Measurements from ENCODE around the gene SSNA1.

SSNA1 gene

GRCh38 chr9:137172901-137173795, 15.3 kb upstream of the SSNA1 start:
- TF ChIP-seq ZFX (IDR thresholded peaks at IDR 0.05; ENCODE audit: borderline replicate concordance), result no peak
- no peak for TF ChIP-seq CTCF (IDR thresholded peaks at IDR 0.05)
- H3K27ac ChIP-seq, result peak overlapping the region; percentile 98

- TF ChIP-seq ZFX (IDR thresholded peaks at IDR 0.05; ENCODE audit: borderline replicate concordance), result no peak
- TF ChIP-seq CTCF (IDR thresholded peaks at IDR 0.05), result no peak
These were observed 14.4 kb upstream of the SSNA1 start for GRCh38 chr9:137173796-137174664.

GRCh38 chr9:137174722-137175293, 13.7 kb upstream of the SSNA1 start:
- TF ChIP-seq ZFX (IDR thresholded peaks at IDR 0.05; ENCODE audit: borderline replicate concordance), result no peak
- TF ChIP-seq CTCF (IDR thresholded peaks at IDR 0.05), result no peak
- H3K27ac ChIP-seq, result peak overlapping the region; percentile 98

More at GRCh38 chr9:137173796-137174664, 14.4 kb upstream of the SSNA1 start:
- H3K27ac ChIP-seq, result peak overlapping the region; percentile 98

- TF ChIP-seq ZFX (IDR thresholded peaks at IDR 0.05; ENCODE audit: borderline replicate concordance) (no peak), CTCF (IDR thresholded peaks at IDR 0.05) (no peak)
- peak overlapping the region; percentile 98 for H3K27ac ChIP-seq
These were observed 13.0 kb upstream of the SSNA1 start for GRCh38 chr9:137175345-137175961.

- H3K27ac ChIP-seq, result peak overlapping the region; percentile 98
- peak; percentile 92 for TF ChIP-seq CTCF (IDR thresholded peaks at IDR 0.05)
- no peak for TF ChIP-seq ZFX (IDR thresholded peaks at IDR 0.05; ENCODE audit: borderline replicate concordance)
These were observed 11.9 kb upstream of the SSNA1 start for GRCh38 chr9:137176302-137177182.
